ENCODE data around the gene SNW1. TPM values are rescaled to one million over a fixed set of nuclear protein-coding genes. Genes with fewer than 3 reads are reported as not detected.
"Not testable (repeated sequence)": the region's sequence is repeated elsewhere in the genome, so short reads cannot be mapped to it uniquely, and the experiment has no call there.

Gene SNW1
- total RNA-seq, 1 donor from 2014 or later, result 66.4 TPM

DNA sequence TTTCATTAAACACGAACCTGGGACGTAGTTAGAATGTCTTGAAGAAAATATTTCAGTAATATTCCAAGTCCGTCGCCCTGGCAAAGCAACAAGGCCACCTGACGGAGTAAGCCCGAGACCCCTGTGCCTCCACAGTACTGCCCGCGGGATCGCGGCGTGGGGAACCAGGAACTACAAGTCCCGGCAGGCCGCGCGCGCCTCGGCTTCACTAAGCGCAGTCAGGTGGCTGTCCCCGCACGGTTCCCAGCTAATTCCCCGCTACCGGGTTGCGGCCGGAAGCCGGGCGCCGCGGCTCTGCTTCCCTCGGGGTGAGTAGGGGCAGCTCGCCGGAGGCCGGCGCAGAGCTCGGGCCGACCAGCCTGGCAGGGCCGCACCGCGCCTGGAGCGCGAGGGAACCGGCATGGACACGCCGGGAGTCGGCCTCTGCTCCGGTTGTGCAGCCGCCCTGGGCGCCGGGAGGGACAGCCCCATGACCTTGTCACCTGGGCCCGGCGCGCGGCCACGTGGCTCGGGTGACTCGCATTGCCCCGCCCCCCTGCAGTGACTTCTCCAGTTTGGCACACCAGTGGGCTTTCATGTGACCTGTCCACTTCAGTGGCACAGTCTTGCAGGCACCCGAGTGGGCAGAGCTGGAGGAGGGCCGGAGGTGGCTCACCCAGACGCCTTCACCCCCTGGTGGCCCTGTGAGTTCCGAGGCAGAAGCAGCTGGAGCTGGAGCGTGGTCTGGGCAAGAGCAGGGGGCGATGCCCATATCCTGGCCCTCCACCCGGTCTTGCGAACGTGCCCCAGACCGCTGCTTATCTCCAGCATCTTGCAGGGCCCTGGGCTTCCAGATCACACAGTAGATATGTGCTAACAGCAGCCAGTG, 39.1 kb upstream of the SNW1 start, which contains the start of gene ADCK1:
Gene ADCK1 (plus strand): TSS at position 247 of the 868 bp plus-strand sequence. CDS start 18,870 bp downstream, outside the sequence.
- H3K4me3 ChIP-seq (ENCODE audit: low read depth, low read length), result peak within 1 kb of the TSS; percentile 93
- no peaks in the 10 kb centered on the region for H3K27me3 ChIP-seq (ENCODE audit: control insufficient read depth, insufficient read depth, low read length)
- peak; percentile 38 for DNase-seq (ENCODE audit: low read depth)
- TF ChIP-seq, protein P1, sequence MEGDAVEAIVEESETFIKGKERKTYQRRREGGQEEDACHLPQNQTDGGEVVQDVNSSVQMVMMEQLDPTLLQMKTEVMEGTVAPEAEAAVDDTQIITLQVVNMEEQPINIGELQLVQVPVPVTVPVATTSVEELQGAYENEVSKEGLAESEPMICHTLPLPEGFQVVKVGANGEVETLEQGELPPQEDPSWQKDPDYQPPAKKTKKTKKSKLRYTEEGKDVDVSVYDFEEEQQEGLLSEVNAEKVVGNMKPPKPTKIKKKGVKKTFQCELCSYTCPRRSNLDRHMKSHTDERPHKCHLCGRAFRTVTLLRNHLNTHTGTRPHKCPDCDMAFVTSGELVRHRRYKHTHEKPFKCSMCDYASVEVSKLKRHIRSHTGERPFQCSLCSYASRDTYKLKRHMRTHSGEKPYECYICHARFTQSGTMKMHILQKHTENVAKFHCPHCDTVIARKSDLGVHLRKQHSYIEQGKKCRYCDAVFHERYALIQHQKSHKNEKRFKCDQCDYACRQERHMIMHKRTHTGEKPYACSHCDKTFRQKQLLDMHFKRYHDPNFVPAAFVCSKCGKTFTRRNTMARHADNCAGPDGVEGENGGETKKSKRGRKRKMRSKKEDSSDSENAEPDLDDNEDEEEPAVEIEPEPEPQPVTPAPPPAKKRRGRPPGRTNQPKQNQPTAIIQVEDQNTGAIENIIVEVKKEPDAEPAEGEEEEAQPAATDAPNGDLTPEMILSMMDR (IDR thresholded peaks at IDR 0.05; ENCODE audit: insufficient read depth, low read length, poor library complexity, severe bottlenecking), result peak; percentile 46
- H3K36me3 ChIP-seq (ENCODE audit: control insufficient read depth, insufficient read depth, low read length), result no peaks in the 10 kb centered on the region

DNA sequence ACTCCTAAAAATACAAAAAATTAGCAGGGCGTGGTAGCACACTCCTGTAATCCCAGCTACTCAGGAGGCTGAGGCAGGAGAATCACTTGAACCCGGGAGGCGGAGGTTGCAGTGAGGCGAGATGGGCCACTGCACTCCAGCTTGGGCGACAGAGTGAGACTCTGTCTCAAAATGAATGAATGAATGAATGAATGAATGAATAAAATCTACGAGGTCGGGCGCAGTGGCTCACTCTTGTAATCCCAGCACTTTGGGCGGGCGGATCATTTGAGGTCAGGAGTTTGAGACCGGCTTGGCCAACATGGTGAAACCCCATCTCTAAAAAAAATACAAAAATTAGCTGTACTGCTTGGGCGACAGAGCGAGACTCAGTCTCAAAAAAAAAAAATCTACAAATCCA, 38.5 kb upstream of the SNW1 start:
- H3K36me3 ChIP-seq (ENCODE audit: control insufficient read depth, insufficient read depth, low read length); DNase-seq (ENCODE audit: low read depth); H3K27me3 ChIP-seq (ENCODE audit: control insufficient read depth, insufficient read depth, low read length): not testable (repeated sequence)
- H3K4me3 ChIP-seq (ENCODE audit: low read depth, low read length), result peak overlapping the region; percentile 93

DNA sequence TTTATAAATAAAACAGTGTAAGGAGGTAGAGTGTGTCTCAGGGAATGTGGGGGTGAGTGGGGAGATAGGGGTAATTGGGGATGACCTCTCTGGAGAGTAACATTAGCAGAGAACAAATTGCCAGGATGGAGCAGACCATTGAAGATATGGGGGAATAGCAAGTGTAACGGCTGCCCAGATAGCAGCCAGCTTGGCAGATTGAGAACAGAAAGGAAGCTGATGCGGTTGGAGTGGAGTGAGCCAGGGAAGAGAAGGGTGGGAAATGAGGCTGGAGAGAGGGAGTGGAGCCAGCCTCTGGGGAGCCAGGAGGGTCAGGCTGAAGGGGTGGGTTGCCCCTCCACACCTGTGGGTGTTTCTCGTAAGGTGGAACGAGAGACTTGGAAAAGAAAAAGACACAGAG, 33.4 kb upstream of the SNW1 start:
- Histone ChIP-seq H3K36me3 (ENCODE audit: control insufficient read depth, insufficient read depth, low read length) (no peaks in the 10 kb centered on the region), H3K27me3 (ENCODE audit: control insufficient read depth, insufficient read depth, low read length) (no peaks in the 10 kb centered on the region), H3K4me3 (ENCODE audit: low read depth, low read length) (no peak overlapping the region)
- no peak for DNase-seq (ENCODE audit: low read depth)
- TF ChIP-seq, protein P1 (IDR thresholded peaks at IDR 0.05; ENCODE audit: insufficient read depth, low read length, poor library complexity, severe bottlenecking), result no peak

DNA sequence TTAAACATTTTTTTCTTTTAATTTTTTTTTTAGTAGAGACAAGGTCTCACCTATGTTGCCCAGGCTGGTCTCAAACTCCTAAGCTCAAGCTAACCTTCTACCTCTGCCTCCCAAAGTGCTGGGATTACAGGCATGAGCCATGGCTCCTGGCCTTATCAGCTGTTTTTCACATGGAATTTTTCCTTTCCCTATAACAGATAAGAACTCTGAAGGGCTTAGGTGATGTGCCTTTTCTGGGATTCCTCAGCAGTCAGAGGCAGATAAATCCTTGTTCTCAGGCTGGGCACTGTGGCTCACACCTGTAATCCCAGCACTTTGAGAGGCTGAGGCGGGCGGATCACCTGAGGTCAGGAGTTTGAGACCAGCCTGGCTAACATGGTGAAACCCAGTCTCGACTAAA, 32.3 kb upstream of the SNW1 start:
- H3K4me3 ChIP-seq (ENCODE audit: low read depth, low read length); DNase-seq (ENCODE audit: low read depth): not testable (repeated sequence)

DNA sequence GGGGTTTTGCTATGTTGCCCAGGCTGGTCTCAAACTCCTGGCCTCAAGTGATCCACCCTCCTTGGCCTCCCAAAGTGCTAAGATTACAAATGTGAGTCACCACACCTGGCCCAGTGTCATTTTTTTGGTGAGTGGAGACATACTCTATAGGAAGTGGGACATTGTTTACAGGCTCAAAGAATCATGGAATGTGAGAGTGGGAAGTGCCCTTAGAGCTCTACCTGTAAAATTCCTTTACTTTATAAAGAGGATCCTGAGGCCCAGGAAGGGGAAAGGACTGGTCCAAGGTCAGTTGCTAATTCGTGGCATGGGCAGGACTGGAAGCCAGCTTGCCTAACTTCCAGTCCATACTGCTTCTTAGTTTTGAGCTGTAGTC, 30.3 kb upstream of the SNW1 start:
- Histone ChIP-seq H3K36me3 (ENCODE audit: control insufficient read depth, insufficient read depth, low read length) (no peaks in the 10 kb centered on the region), H3K27me3 (ENCODE audit: control insufficient read depth, insufficient read depth, low read length) (no peaks in the 10 kb centered on the region), H3K4me3 (ENCODE audit: low read depth, low read length) (no peak overlapping the region)
- TF ChIP-seq, protein P1 (IDR thresholded peaks at IDR 0.05; ENCODE audit: insufficient read depth, low read length, poor library complexity, severe bottlenecking), result no peak
- no peak for DNase-seq (ENCODE audit: low read depth)

More for the DNA sequence above, 32.3 kb upstream of the SNW1 start:
- H3K36me3 ChIP-seq (ENCODE audit: control insufficient read depth, insufficient read depth, low read length); H3K27me3 ChIP-seq (ENCODE audit: control insufficient read depth, insufficient read depth, low read length): not testable (repeated sequence)

DNA sequence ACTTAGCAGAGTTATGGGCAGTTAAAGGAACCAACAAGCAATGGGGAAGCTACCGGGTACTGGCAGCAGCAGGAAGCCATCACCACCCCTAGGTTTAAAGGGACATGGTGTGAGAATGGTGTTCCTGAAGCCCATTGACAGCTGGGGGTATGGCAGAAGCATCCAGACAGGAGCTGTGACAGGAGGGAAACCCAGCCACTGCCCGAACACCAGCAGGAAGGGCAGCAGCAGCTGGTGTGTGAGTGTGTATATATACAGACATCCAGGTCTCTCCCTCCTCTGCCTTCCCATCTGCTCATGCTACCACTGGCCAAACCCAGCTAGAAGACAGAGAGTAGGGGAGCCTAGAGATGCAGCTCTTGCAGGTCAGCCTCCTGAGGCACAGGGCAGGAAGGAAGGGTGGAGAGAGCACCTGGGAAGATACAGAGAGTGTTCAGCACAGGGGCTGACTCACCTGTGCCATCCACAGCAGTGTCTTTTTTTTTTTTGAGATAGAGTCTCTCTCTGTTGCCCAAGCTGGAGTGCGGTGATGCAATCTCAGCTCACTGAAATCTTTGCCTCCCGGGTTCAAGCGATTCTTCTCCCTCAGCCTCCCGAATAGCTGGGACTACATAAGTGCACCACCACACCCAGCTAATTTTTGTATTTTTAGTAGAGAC, 29.7 kb upstream of the SNW1 start:
- TF ChIP-seq, protein P1 (IDR thresholded peaks at IDR 0.05; ENCODE audit: insufficient read depth, low read length, poor library complexity, severe bottlenecking), result no peak
- Histone ChIP-seq H3K4me3 (ENCODE audit: low read depth, low read length) (no peak overlapping the region), H3K36me3 (ENCODE audit: control insufficient read depth, insufficient read depth, low read length) (no peaks in the 10 kb centered on the region), H3K27me3 (ENCODE audit: control insufficient read depth, insufficient read depth, low read length) (no peaks in the 10 kb centered on the region)
- no peak for DNase-seq (ENCODE audit: low read depth)
